T-helper 2 cell treated with Interferon-gamma antibody and Interleukin-4, amounts not matched to agents 5 μg/mL and 100 μg/mL, for 36 hours (primary cell): ENCODE data around the gene ARMC12.
"Not testable (repeated sequence)": the region's sequence is repeated elsewhere in the genome, so short reads cannot be mapped to it uniquely, and the experiment has no call there.

Experiments used
- DNase-seq: peaks from one replicate; pipeline ENCODE4 v3.0.0; 2021; ENCODE audit warnings: low spot score
- H3K27ac Mint-ChIP-seq: one replicate; pipeline ENCODE4 v1.8.0; 2021; ENCODE audit warnings: mild to moderate bottlenecking, mixed read lengths
- H3K27me3 Mint-ChIP-seq: one replicate; pipeline ENCODE4 v1.8.0; 2021; ENCODE audit warnings: low read depth, mixed read lengths
- H3K36me3 Mint-ChIP-seq: one replicate; pipeline ENCODE4 v1.8.0; 2021; ENCODE audit warnings: low read depth, mixed read lengths
- H3K4me1 Mint-ChIP-seq: one replicate; pipeline ENCODE4 v1.8.0; 2021; ENCODE audit warnings: low read depth, mixed read lengths
- H3K4me3 Mint-ChIP-seq: one replicate; pipeline ENCODE4 v1.8.0; 2022; ENCODE audit warnings: mild to moderate bottlenecking, moderate library complexity, mixed read lengths
- H3K9me3 Mint-ChIP-seq: one replicate; pipeline ENCODE4 v1.8.0; 2021; ENCODE audit warnings: mixed read lengths

ARMC12 gene

GRCh38 chr6:35736982-35737412 is at the start of gene ARMC12:
TSS of gene ARMC12 (plus strand) at chr6:35737032. CDS start at chr6:35737109, 77 bp downstream.
- H3K27ac Mint-ChIP-seq = peak within 1 kb of the TSS; percentile 76
- H3K36me3 Mint-ChIP-seq = no peaks in the 10 kb centered on the region
- H3K4me1 Mint-ChIP-seq = peaks cover 31% of the 10 kb centered on the region
- H3K27me3 Mint-ChIP-seq = no peaks in the 10 kb centered on the region
- H3K4me3 Mint-ChIP-seq = no peak within 1 kb of the TSS
- no peaks in the 10 kb centered on the region for H3K9me3 Mint-ChIP-seq
- DNase-seq = no peak

- no peaks in the 10 kb centered on the region for H3K27me3 Mint-ChIP-seq
- H3K4me3 Mint-ChIP-seq = peak overlapping the region; percentile 94
- peaks cover 9% of the 10 kb centered on the region for H3K36me3 Mint-ChIP-seq
- DNase-seq = peak; percentile 56
- peaks cover 14% of the 10 kb centered on the region for H3K4me1 Mint-ChIP-seq
- peak overlapping the region; percentile 92 for H3K27ac Mint-ChIP-seq
- no peaks in the 10 kb centered on the region for H3K9me3 Mint-ChIP-seq
Observed at GRCh38 chr6:35687658-35688604, 48.9 kb upstream of the ARMC12 start.

GRCh38 chr6:35688605-35689322 is 48.1 kb upstream of the ARMC12 start, which contains the start of gene FKBP5:
TSS of gene FKBP5 (minus strand) at chr6:35688915. CDS start at chr6:35642824, 46,091 bp downstream.
- Mint-ChIP-seq H3K27ac (peak within 1 kb of the TSS; percentile 92), H3K9me3 (no peaks in the 10 kb centered on the region), H3K27me3 (no peaks in the 10 kb centered on the region), H3K36me3 (peaks cover 9% of the 10 kb centered on the region), H3K4me1 (peaks cover 14% of the 10 kb centered on the region), H3K4me3 (peak within 1 kb of the TSS; percentile 94)
- peak; percentile 90 for DNase-seq

GRCh38 chr6:35690006-35690405 is 46.8 kb upstream of the ARMC12 start:
- Mint-ChIP-seq H3K4me1 (peaks cover 15% of the 10 kb centered on the region), H3K4me3 (peak overlapping the region; percentile 32)
- not testable (repeated sequence) for H3K27me3 Mint-ChIP-seq, H3K9me3 Mint-ChIP-seq, DNase-seq, H3K27ac Mint-ChIP-seq, H3K36me3 Mint-ChIP-seq

GRCh38 chr6:35690484-35690883 is 46.3 kb upstream of the ARMC12 start:
- H3K9me3 Mint-ChIP-seq = peaks cover 3% of the 10 kb centered on the region
- H3K36me3 Mint-ChIP-seq = peaks cover 5% of the 10 kb centered on the region
- H3K27me3 Mint-ChIP-seq = no peaks in the 10 kb centered on the region
- no peak overlapping the region for H3K4me3 Mint-ChIP-seq
- DNase-seq = no peak
- H3K27ac Mint-ChIP-seq = no peak overlapping the region
- H3K4me1 Mint-ChIP-seq = peaks cover 15% of the 10 kb centered on the region

- Mint-ChIP-seq H3K4me3 (no peak overlapping the region), H3K27ac (no peak overlapping the region), H3K27me3 (no peaks in the 10 kb centered on the region), H3K9me3 (peaks cover 3% of the 10 kb centered on the region), H3K36me3 (peaks cover 5% of the 10 kb centered on the region), H3K4me1 (peaks cover 13% of the 10 kb centered on the region)
- DNase-seq = no peak
Observed at GRCh38 chr6:35691027-35691824, 45.6 kb upstream of the ARMC12 start.

GRCh38 chr6:35694462-35694861 is 42.4 kb upstream of the ARMC12 start:
- DNase-seq = no peak
- no peak overlapping the region for H3K27ac Mint-ChIP-seq

GRCh38 chr6:35698430-35698829 is 38.4 kb upstream of the ARMC12 start:
- not testable (repeated sequence) for H3K9me3 Mint-ChIP-seq, H3K36me3 Mint-ChIP-seq, H3K4me3 Mint-ChIP-seq, H3K4me1 Mint-ChIP-seq, H3K27ac Mint-ChIP-seq, H3K27me3 Mint-ChIP-seq, DNase-seq

More at GRCh38 chr6:35694462-35694861, 42.4 kb upstream of the ARMC12 start:
- Mint-ChIP-seq H3K36me3 (no peaks in the 10 kb centered on the region), H3K27me3 (no peaks in the 10 kb centered on the region), H3K4me3 (no peak overlapping the region), H3K9me3 (peaks cover 3% of the 10 kb centered on the region), H3K4me1 (peaks cover 4% of the 10 kb centered on the region)

GRCh38 chr6:35698858-35699257 is 38.0 kb upstream of the ARMC12 start:
- Mint-ChIP-seq H3K27me3 (no peaks in the 10 kb centered on the region), H3K4me3 (no peak overlapping the region), H3K36me3 (no peaks in the 10 kb centered on the region), H3K4me1 (peaks cover 1% of the 10 kb centered on the region), H3K27ac (no peak overlapping the region), H3K9me3 (peaks cover 8% of the 10 kb centered on the region)
- DNase-seq = no peak

- no peaks in the 10 kb centered on the region for H3K36me3 Mint-ChIP-seq
- H3K27ac Mint-ChIP-seq = no peak overlapping the region
- no peak overlapping the region for H3K4me3 Mint-ChIP-seq
- H3K9me3 Mint-ChIP-seq = peaks cover 12% of the 10 kb centered on the region
- H3K4me1 Mint-ChIP-seq = peaks cover 5% of the 10 kb centered on the region
- no peak for DNase-seq
- no peaks in the 10 kb centered on the region for H3K27me3 Mint-ChIP-seq
Observed at GRCh38 chr6:35703554-35703953, 33.3 kb upstream of the ARMC12 start.

GRCh38 chr6:35706468-35706867 is 30.4 kb upstream of the ARMC12 start:
- H3K4me3 Mint-ChIP-seq = no peak overlapping the region
- H3K4me1 Mint-ChIP-seq = peaks cover 14% of the 10 kb centered on the region
- peaks cover 15% of the 10 kb centered on the region for H3K9me3 Mint-ChIP-seq
- no peak overlapping the region for H3K27ac Mint-ChIP-seq
- H3K36me3 Mint-ChIP-seq = no peaks in the 10 kb centered on the region
- no peaks in the 10 kb centered on the region for H3K27me3 Mint-ChIP-seq
- no peak for DNase-seq

- peaks cover 16% of the 10 kb centered on the region for H3K4me1 Mint-ChIP-seq
Observed at GRCh38 chr6:35707714-35708407, 29.0 kb upstream of the ARMC12 start.

GRCh38 chr6:35708585-35708984 is 28.2 kb upstream of the ARMC12 start:
- H3K4me3 Mint-ChIP-seq = no peak overlapping the region
- peaks cover 13% of the 10 kb centered on the region for H3K9me3 Mint-ChIP-seq
- H3K27ac Mint-ChIP-seq = no peak overlapping the region
- no peaks in the 10 kb centered on the region for H3K36me3 Mint-ChIP-seq
- H3K4me1 Mint-ChIP-seq = peaks cover 20% of the 10 kb centered on the region
- no peaks in the 10 kb centered on the region for H3K27me3 Mint-ChIP-seq
- DNase-seq = no peak

More at GRCh38 chr6:35707714-35708407, 29.0 kb upstream of the ARMC12 start:
- Mint-ChIP-seq H3K27me3 (no peaks in the 10 kb centered on the region), H3K36me3 (no peaks in the 10 kb centered on the region), H3K9me3 (peaks cover 15% of the 10 kb centered on the region), H3K4me3 (no peak overlapping the region), H3K27ac (no peak overlapping the region)
- DNase-seq = no peak
